Breast epithelium (tissue), 3 donors: ENCODE results near the gene ITPRIPL1.

Source experiments
- CTCF ChIP-seq, 3 donors: fragments of 450-650 bp; IDR thresholded peaks; one replicate each; pipeline ENCODE4 v1.5.1; 2016 to 2017; ENCODE audit warnings: antibody characterized with exemption in 3 of 3, mild to moderate bottlenecking in 3 of 3, moderate library complexity in 3 of 3
- POLR2A ChIP-seq: fragments of 450-650 bp; IDR thresholded peaks from one replicate; pipeline ENCODE4 v1.6.1; 2016; ENCODE audit warnings: antibody characterized with exemption, mild to moderate bottlenecking, moderate library complexity
- POLR2AphosphoS5 ChIP-seq, 3 donors: sonication (generic); formaldehyde crosslinking; IDR thresholded peaks; one replicate each; pipeline ENCODE4 v1.6.1; 2017; ENCODE audit warnings: antibody characterized with exemption in 3 of 3

- TF ChIP-seq CTCF (IDR thresholded peaks at IDR 0.05) = no peak
- TF ChIP-seq POLR2A = no peak
- TF ChIP-seq POLR2AphosphoS5 (IDR thresholded peaks at IDR 0.05) = no peak
Measured at GRCh38 chr2:96345868-96346462, 20.8 kb downstream of the ITPRIPL1 start.
